NCI-H69 (cell line): ENCODE measurements around the gene CPSF7.
A peak's percentile ranks its signal among the peaks of the same experiment; 100 is the strongest.
"Not testable (repeated sequence)": the region's sequence is repeated elsewhere in the genome, so short reads cannot be mapped to it uniquely, and the experiment has no call there.

ENCODE experiments used
- DNase-seq: peaks from one replicate; lab custom pipeline; 2025; lab: John Stamatoyannopoulos, UW

Gene CPSF7

GRCh38 chr11:61439615-61440014, 9.8 kb upstream of the CPSF7 start:
- no peak for DNase-seq

GRCh38 chr11:61437496-61437895, 7.7 kb upstream of the CPSF7 start:
- DNase-seq = no peak

GRCh38 chr11:61430839-61431238, 1.1 kb upstream of the CPSF7 start:
- DNase-seq = not testable (repeated sequence)

- DNase-seq = peak; percentile 83
Observed at GRCh38 chr11:61429346-61429690, 457 bp downstream of the CPSF7 start.

- no peak for DNase-seq
Observed at GRCh38 chr11:61425367-61426131, 4.2 kb downstream of the CPSF7 start.

GRCh38 chr11:61422226-61422625, 7.5 kb downstream of the CPSF7 start:
- no peak for DNase-seq

GRCh38 chr11:61418136-61418535, 11.6 kb downstream of the CPSF7 start:
- DNase-seq = no peak

GRCh38 chr11:61417670-61418069, 12.1 kb downstream of the CPSF7 start:
- DNase-seq = no peak

- DNase-seq = no peak
Observed at GRCh38 chr11:61416941-61417340, 12.8 kb downstream of the CPSF7 start.

GRCh38 chr11:61415381-61415780, 14.4 kb downstream of the CPSF7 start:
- no peak for DNase-seq

- DNase-seq = no peak
Observed at GRCh38 chr11:61414547-61414946, 15.2 kb downstream of the CPSF7 start.

GRCh38 chr11:61413496-61413895, 16.3 kb downstream of the CPSF7 start:
- no peak for DNase-seq

GRCh38 chr11:61411589-61411988, 18.2 kb downstream of the CPSF7 start:
- DNase-seq = no peak

- DNase-seq = no peak
Observed at GRCh38 chr11:61406991-61407728, 22.6 kb downstream of the CPSF7 start.

- no peak for DNase-seq
Observed at GRCh38 chr11:61406067-61406466, 23.7 kb downstream of the CPSF7 start.

- DNase-seq = no peak
Observed at GRCh38 chr11:61404641-61405040, 25.1 kb downstream of the CPSF7 start.

GRCh38 chr11:61404103-61404502, 25.7 kb downstream of the CPSF7 start:
- DNase-seq = no peak

- no peak for DNase-seq
Observed at GRCh38 chr11:61403658-61404057, 26.1 kb downstream of the CPSF7 start.

GRCh38 chr11:61401573-61401972, 28.2 kb downstream of the CPSF7 start:
- no peak for DNase-seq

GRCh38 chr11:61401173-61401572, 28.6 kb downstream of the CPSF7 start:
- DNase-seq = no peak

- peak; percentile 35 for DNase-seq
Observed at GRCh38 chr11:61392981-61393595, 36.7 kb downstream of the CPSF7 start.

GRCh38 chr11:61390161-61390560, 39.6 kb downstream of the CPSF7 start:
- no peak for DNase-seq
